MM.1S (cell line): ENCODE results near the gene KIAA1217.

Experiments used
- CTCF ChIP-seq: fragments of 300-600 bp; sonication (generic); IDR thresholded peaks from 2 replicates; pipeline ENCODE4 v1.5.1; 2016; ENCODE audit warnings: antibody characterized with exemption, low read length, mixed read lengths
- EZH2 ChIP-seq: fragments of 300-600 bp; sonication (generic); optimal IDR thresholded peaks from 2 replicates; pipeline ENCODE3; 2017; ENCODE audit warnings: low read depth, mild to moderate bottlenecking, antibody characterized with exemption, low read length, mixed read lengths
- EZH2phosphoT487 ChIP-seq: fragments of 300-600 bp; sonication (generic); IDR thresholded peaks from 2 replicates; pipeline ENCODE4 v1.6.1; 2018; ENCODE audit warnings: antibody characterized with exemption, low read length

GRCh38 chr10:24446739-24447138 lies 237.8 kb downstream of the KIAA1217 start:
- TF ChIP-seq CTCF (no peak), EZH2 (no peak), EZH2phosphoT487 (no peak)
